Hematopoietic multipotent progenitor cell treated with erythropoietin and hydrocortisone succinate and interleukin-3 and kit ligand, for 8 days (in vitro differentiated cells): ENCODE results near the gene IL17RC.
"Not testable (repeated sequence)": the region's sequence is repeated elsewhere in the genome, so short reads cannot be mapped to it uniquely, and the experiment has no call there.

Experiments
- DNase-seq: peaks from one replicate; pipeline ENCODE4 v3.0.0-alpha.2; 2015

IL17RC gene

GRCh38 chr3:9916346-9916733, 558 bp upstream of the IL17RC start:
- DNase-seq, result peak; percentile 12

- DNase-seq, result peak; percentile 0
Observed at GRCh38 chr3:9917820-9918219, 922 bp downstream of the IL17RC start.

DNA sequence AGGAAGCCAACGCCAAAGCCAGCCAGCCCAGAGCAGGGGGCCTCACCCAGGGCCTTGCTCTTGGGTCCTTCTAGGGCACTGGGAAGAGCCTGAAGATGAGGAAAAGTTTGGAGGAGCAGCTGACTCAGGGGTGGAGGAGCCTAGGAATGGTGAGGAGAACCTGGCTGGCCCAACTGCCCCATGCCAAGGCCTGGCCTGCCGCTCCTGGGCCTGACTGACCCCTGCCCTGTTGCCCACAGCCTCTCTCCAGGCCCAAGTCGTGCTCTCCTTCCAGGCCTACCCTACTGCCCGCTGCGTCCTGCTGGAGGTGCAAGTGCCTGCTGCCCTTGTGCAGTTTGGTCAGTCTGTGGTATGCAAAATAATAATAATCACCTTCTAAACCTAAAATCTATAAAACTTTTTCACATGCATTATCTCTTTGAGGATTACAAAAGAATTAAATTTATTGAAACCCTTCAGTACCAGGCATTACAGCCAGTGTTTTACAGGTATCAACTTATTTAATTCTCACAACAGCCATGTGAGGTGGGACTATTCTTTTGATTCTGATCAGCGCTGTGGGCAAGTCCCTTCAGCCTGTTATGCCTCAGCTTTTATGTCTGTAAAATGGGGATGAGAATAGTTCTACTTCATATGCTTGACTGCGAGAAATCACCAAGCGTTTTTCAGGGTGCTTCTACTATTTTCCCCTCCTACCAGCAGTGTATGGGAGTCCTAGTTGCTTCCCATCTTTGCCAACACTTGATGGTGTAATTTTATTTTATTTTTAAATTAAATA, 1.6 kb downstream of the IL17RC start:
- no peak for DNase-seq

- DNase-seq, result no peak
Observed at GRCh38 chr3:9928158-9928557, 11.3 kb downstream of the IL17RC start.

DNA sequence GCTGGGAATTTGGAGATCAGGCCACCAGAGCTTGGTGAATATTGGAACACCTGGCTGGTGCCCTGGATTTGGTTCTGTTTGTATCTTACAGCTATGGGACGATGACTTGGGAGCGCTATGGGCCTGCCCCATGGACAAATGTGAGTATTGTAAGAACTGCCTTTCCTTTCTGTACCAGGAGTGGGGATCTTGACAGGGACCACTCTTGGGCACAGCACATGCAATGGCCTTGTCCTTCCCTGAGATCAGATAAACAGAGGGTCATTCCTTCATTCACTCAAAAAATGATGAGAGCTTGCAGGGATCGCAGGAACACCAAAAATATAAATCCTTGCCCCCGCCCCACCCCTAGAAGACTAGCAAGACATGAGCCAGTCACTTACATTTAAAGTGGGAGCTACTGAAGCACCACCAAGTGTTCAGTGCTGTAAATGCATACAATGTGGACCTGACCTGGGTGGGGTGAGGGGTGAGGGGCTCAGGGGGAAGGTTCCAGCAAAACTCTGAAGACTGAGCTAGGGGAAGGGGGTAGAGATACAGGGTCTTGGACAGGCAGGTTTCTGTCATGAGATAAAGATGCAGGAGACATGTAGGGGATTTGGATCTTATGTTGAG, 14.0 kb downstream of the IL17RC start:
- DNase-seq, result peak; percentile 43

GRCh38 chr3:9932535-9932842, 15.6 kb downstream of the IL17RC start:
- no peak for DNase-seq

GRCh38 chr3:9932843-9933560, 16.1 kb downstream of the IL17RC start:
- peak; percentile 85 for DNase-seq

GRCh38 chr3:9933561-9934234, 16.8 kb downstream of the IL17RC start, which contains the start of gene CRELD1:
Gene CRELD1, plus strand, starts transcription at chr3:9933834. Its CDS starts 605 bp downstream, at chr3:9934439.
- peak; percentile 96 for DNase-seq

DNA sequence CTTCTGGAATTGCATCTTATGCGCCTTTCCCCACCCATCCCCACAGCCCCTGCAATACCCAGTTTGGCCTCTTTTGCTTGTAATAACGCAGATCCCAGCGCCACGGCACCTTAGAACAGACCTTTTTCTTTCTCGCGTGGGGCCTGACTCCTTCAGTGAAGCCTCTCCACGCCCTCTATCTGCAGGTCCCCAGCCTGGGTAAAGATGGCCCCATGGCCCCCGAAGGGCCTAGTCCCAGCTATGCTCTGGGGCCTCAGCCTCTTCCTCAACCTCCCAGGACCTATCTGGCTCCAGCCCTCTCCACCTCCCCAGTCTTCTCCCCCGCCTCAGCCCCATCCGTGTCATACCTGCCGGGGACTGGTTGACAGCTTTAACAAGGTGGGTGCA, 17.3 kb downstream of the IL17RC start:
- no peak for DNase-seq

- no peak for DNase-seq
Observed at GRCh38 chr3:9934993-9935392, 18.1 kb downstream of the IL17RC start.

- no peak for DNase-seq
Observed at GRCh38 chr3:9935966-9936510, 19.1 kb downstream of the IL17RC start.

- peak; percentile 43 for DNase-seq
Observed at GRCh38 chr3:9937486-9938238, 20.8 kb downstream of the IL17RC start.

DNA sequence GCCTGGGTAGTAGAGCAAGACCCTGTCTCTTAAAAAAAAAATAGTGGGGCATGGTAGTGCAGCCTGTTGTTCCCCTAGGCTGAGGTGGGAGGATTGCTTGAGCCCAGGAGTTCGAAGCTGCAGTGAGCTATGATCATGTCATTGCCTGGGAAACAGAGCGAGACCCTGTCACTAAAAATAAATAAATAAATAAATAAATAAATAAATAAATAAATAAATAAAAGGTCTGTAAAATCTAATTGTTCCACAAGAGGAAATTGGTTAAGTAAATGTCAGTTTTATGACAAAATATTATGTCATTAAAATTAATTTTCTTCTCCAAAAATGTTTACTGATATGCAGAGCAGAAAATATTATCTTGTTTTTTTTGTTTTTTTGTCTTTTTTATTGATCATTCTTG, 22.1 kb downstream of the IL17RC start:
- DNase-seq, result no peak

GRCh38 chr3:9939906-9940305, 23.0 kb downstream of the IL17RC start:
- DNase-seq, result not testable (repeated sequence)

GRCh38 chr3:9940746-9941145, 23.8 kb downstream of the IL17RC start:
- no peak for DNase-seq

DNA sequence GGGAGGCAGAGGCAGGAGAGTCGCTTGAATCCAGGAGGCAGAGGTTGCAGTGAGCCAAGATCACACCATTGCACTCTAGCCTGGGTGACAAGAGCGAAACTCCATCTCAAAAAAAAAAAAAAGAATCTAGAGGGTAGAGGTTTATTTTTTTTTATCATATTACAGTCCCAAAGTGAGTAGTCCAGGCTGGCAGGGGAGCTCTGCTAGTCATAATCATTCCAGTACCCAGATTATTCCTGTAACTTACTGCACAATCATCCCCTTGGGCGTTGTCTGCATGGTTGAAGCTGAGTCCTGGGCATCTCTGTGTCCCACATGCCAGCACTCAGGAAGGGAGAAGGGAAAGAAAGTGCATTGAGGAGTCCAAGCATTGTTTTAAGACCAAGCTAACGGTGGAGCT, 25.3 kb downstream of the IL17RC start:
- DNase-seq, result no peak

DNA sequence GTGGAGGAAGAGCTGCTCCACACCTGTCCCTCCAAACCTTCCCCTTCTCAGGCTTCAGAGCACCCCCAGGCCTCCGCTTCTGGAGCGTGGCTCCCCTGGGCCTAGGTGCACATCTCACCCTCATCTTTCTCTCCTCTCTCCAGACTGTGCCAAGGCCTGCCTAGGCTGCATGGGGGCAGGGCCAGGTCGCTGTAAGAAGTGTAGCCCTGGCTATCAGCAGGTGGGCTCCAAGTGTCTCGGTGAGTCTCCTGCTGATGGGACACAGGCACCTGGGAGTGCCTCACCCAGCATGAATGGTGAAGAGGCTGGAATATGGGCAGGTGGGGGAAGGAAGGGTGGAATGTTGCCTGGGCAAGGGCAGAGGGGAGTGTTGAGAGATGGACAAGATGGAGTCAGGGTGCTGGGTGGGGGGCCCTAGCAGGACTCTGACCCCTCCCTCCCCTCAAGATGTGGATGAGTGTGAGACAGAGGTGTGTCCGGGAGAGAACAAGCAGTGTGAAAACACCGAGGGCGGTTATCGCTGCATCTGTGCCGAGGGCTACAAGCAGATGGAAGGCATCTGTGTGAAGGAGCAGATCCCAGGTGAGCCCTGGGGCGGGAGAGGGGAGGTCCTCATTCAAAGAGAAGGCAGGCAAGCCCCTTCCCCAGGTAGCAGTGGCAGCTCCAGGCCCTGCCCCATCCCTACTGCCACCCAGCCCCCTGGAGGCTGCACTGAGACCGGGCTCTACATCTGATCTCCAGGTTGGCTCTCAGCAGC, 26.2 kb downstream of the IL17RC start:
- no peak for DNase-seq

- no peak for DNase-seq
Observed at GRCh38 chr3:9944271-9944670, 27.4 kb downstream of the IL17RC start.

DNA sequence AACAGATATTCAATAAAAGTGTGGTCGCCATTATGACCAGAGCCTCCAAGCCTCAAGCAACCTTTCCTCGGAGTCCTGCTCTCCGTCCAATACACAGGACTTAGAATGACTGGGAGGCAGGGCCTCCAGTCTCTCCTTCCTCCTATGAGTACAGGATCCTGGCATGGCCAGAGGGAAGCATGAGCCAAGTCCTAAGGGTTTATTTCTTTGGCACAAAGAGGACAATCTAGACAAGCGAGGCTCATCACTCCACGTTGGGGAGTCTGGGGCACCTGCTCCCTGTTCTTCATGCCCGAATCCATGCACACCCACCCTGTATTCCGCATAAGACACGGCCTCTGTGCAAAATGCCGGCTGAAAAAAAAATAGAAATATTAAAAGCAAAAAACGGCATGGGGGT, 28.5 kb downstream of the IL17RC start:
- no peak for DNase-seq

DNA sequence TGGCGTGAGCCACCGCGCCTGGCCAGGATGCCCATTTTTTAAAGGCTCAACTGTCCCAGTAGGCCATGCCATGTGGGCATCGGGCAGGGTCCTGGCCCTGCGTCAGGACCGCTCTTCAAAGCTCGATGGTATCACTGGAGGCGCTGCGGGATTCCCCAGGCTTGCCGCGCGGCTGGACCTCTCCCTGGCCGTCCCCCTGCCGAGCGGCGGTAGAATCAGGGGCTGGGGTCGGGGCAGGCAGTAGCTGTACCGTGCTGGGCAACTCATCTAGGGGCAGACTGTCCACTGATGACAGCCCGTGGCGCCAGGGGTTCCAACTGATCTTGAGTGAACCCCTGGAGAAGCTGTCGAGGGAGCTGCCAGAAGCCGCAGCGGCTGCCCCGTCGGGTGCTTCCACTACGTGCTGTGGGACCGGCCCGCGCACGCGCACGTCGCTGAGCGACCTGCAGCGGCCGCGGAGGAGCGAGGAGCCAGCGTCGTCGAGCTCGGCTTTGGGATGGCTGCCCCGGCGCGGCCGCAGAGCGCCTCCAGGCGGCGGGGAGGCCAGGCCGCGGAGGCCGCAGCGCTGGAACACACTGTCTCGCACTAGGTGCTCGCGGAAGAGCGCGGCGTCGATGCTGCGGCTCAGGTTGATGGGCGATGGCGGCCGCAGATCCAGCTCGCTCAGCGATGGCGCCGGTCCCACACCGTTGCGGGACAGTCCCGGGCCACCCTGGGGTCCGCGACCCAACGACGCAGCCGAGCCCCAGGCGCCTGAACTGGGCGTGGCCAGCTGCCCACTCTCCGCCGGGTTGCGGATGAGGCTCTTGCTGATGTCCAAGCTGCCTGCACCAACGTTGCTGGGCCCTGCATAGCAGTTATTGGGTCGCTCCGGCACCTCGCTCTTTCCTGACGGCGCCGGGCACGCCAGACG, 29.5 kb downstream of the IL17RC start:
- DNase-seq, result peak; percentile 79
